ENCODE measurements around the gene S1PR4.

The S1PR4 gene

DNA sequence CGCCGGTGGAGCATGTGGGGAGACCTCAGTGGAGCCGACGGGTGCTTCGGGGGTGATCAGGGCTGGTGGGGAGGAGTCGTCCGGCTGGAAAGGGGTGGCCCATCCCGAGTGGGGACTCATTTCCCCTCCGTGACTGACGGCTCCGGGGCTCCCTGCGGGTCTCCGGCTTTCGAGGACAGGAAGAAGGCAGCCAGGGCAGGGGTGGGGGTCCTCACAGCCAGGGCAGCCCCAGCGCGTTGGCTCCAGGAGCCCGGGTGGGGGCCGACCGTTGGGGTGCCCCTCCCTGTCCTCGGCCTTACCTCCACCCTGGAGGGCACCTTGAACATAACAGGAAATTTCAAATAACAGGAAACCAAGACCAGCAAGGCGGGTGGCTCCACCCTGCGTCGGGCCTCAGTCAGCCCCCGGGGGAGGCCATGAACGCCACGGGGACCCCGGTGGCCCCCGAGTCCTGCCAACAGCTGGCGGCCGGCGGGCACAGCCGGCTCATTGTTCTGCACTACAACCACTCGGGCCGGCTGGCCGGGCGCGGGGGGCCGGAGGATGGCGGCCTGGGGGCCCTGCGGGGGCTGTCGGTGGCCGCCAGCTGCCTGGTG lies at the start of gene S1PR4:
Gene S1PR4 (plus strand): TSS at position 393 of the 596 bp plus-strand sequence. CDS start 24 bp downstream, at position 417.
- DNase-seq (ENCODE audit: low read depth) = no peak

DNA sequence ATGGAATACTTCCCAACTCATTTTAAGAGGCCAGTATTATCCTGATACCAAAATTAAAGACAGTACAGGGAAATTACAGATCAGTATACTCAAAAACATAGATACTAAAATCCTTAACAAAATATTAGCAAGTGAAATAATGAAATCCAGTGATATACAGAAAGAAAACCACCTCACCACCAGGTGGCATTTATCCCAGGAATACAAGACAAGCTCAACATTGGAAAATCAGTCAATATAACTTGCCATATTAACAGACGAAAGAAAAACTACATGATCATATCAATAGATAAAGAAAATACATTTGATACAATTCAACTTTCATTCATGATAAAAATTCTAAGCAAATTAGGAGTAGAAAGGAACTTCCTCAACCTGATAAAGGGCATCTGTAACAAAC lies 49.5 kb upstream of the S1PR4 start:
- DNase-seq (ENCODE audit: low read depth) = no peak

DNA sequence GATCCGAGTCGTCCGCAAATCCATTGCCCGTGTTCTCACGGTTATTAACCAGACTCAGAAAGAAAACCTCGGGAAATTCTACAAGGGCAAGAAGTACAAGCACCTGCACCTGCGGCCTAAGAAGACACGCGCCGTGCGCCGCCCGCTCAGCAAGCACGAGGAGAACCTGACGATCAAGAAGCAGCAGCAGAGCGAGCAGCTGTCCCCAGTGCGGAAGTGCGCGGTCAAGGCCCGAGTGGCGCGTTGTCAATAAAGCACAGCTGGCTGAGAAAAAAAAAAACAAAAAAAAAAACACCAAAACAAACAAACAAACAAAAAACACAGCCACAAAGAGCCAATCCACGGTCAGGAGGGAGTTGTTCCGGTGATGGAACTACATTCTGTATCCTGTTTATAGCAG lies 47.4 kb upstream of the S1PR4 start:
- no peak for DNase-seq (ENCODE audit: low read depth)

DNA sequence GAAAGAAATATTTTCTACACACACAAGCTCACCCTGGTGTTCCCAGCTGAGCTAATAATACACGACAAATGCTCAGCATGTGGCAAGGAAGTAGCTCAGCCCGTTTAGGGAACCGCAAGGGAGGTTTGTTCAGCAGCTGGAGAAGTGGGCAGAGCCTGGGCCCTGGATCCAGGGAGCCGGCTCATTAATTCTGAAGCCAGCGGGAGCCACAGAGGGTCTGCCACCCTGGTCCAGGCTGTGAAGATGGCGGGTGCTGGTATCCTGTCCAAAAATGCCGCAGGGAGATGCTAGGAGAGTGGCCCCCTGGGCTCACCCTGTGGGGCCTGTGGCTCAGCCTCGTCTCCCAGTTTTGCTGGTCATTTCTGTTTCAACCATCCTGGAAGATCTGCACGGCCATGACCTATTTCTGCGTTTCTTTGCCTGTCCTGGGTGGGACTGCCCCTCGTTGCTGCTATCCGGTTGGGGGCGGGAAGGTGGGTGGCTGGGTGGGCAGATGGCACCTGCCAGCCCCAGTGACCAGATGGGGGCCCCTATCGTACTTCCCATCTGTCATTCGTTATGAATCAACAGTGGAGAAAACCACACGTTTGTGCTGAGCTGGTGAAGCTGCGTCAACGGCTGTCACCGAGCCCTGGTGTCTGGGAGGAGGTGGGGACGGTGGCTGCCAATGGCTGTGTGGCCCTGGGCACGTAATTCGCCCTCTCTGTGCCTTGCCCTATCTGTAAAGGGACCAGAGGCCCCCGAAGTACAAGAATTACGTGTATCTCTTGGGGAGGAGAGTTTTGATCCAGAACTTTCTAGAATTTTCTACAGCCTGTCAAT lies 45.4 kb upstream of the S1PR4 start:
- DNase-seq (ENCODE audit: low read depth) = no peak

DNA sequence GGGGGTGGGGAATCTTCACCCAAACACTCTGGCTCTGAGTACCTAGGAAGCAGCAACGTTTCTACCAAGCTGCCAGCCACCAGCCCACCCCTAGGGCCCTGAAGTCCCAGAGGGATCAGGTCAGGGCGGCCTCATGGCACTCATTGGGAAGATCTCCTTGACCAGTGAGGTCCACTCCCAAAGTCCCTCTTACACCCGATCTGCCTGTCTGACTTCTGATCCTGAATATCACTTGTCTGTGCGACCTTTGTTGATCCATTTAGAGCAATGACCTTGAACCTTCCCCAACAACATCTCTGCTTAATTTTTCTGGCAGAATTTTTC lies 44.8 kb upstream of the S1PR4 start:
- no peak for DNase-seq (ENCODE audit: low read depth)

GRCh38 chr19:3135961-3136683 lies 42.4 kb upstream of the S1PR4 start, which contains the start of gene GNA15:
GNA15 (plus strand) TSS chr19:3136033; CDS start chr19:3136451, 418 bp downstream.
- no peak for DNase-seq (ENCODE audit: low read depth)

GRCh38 chr19:3136684-3137055 lies 41.9 kb upstream of the S1PR4 start:
- no peak for DNase-seq (ENCODE audit: low read depth)

- no peak for DNase-seq (ENCODE audit: low read depth)
Measured at GRCh38 chr19:3137119-3137518, 41.5 kb upstream of the S1PR4 start.

DNA sequence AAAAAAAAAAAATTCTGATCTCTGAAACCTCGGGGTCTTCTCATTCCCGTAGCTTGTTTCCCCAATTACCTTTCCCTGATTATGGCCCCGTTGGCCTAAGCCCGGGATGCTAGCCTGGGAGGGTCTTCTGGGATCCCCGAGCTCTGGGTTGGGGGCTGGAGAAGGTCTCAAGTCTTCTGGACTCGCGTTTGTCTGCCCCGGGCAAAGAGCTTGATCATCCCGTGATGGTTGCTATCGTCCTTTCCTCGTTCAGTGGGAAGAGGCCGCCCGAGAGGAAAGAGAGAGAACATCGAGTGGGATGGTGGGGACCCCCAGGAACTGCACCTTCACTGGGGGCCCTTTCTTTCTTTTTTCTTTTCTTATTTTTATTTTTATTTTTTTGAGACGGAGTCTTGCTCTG lies 40.3 kb upstream of the S1PR4 start:
- DNase-seq (ENCODE audit: low read depth) = no peak

DNA sequence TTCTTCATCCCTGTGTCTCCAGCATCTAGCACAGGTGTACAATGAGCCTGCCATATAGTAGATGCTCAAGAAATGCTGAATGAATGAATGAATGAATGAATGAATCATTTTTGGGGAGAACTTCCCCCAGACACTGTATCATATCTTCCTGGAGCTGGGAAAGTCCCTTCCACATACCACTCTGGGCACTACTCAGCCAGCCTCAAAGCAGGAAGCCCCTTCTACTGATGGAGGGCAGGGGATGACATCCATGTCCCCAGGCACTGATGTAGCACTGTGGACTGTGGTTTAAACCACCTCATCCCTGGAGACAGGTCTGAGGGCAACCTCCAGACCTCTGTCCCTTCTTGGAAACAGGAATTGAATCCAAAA lies 37.9 kb upstream of the S1PR4 start:
- no peak for DNase-seq (ENCODE audit: low read depth)

DNA sequence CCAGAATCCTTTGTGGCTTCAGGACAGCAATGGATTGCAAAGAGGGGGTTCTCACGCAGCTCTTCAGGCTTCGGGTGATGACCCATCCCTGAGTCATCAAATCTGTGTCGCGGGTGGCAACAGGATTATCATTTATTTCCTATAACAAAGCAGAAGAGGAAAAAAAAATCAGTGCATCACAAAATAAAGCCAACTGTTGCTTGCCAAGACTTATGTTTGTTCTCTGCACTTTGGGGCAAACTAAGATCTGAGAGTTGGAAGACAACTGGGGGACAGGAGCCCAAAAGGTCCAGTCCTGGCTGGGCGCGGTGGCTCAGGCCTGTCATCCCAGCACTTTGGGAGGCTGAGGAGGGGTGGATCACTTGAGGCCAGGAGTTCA lies 36.3 kb upstream of the S1PR4 start:
- DNase-seq (ENCODE audit: low read depth) = no peak

- no peak for DNase-seq (ENCODE audit: low read depth)
Measured at GRCh38 chr19:3142781-3143337, 35.7 kb upstream of the S1PR4 start.

GRCh38 chr19:3145909-3146676 lies 32.5 kb upstream of the S1PR4 start:
- no peak for DNase-seq (ENCODE audit: low read depth)

DNA sequence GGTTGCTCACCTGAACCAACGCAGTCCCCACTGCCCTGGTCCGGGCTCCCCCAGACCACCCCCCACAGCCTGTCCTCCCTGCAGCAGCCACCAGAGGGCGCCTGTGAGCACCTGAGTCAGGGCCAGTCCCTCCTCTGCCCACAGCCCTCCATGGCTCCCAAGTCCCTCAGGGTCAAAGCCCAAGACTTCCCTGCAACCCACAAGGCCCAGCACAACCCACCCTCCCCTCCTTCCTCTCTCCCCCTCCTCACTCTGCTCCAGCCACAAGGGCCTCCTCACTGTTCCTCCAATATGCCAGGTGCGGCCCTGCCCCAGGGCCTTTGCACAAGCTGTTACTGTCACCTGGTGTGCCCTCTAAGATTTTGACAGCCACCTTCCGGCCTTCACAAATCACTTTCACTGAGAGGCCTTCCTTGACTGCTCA lies 31.9 kb upstream of the S1PR4 start:
- peak; percentile 60 for DNase-seq (ENCODE audit: low read depth)

- no peak for DNase-seq (ENCODE audit: low read depth)
Measured at GRCh38 chr19:3148503-3148902, 30.1 kb upstream of the S1PR4 start.

DNA sequence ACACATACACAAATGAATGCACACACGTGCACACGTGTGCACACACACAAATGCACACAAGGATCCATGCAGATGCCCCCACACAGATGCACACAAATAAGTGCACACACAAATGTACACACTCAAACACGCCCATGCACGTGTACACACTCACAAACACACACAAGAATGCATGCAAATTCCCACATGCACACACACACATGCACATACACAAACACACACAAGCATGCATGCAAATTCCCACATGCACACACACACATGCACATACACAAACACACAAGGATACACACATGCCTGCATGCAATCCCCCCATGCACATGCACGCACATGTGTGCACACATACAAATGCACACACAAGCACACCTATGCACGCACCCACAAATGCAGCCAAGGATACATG lies 29.5 kb upstream of the S1PR4 start:
- no peak for DNase-seq (ENCODE audit: low read depth)

- no peak for DNase-seq (ENCODE audit: low read depth)
Measured at GRCh38 chr19:3149526-3150505, 28.8 kb upstream of the S1PR4 start.

DNA sequence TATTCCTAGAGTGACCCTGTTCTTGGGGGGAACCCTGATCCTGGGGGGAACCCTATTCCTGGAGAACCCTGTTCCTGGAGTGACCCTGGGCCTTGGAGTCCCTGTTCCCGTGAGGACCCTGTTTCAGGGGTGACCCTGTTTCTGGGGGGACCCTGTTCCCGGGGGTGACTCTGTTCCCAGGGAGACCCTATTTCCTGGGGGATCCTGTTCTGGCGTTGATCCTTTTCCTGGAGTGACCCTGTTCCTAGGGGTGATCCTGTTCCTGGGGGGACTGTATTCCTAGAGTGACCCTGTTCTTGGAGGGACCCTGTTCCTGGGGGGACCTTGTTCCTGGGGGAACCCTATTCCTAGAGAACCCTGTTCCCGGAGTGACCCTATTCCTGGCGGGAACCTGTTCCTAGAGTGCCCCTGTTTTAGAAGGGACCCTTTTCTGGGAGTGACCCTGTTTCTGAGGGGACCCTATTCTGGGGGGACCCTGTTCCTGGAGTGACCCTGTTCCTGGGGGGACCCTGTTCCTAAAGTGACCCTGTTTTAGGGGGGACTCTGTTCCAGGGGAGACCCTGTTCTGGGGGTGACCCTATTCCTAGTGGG lies 27.7 kb upstream of the S1PR4 start:
- DNase-seq (ENCODE audit: low read depth) = no peak

- DNase-seq (ENCODE audit: low read depth) = no peak
Measured at GRCh38 chr19:3151563-3152418, 26.8 kb upstream of the S1PR4 start.

- no peak for DNase-seq (ENCODE audit: low read depth)
Measured at GRCh38 chr19:3152419-3152780, 26.2 kb upstream of the S1PR4 start.

Data from stimulated activated CD8-positive, alpha-beta memory T cell treated with anti-CD3 and anti-CD28 coated beads, Interleukin-15, amount 100 ng/mL, for 24 hours (primary cell).